ENCODE results near the gene FAM120C.

FAM120C gene, protein sequence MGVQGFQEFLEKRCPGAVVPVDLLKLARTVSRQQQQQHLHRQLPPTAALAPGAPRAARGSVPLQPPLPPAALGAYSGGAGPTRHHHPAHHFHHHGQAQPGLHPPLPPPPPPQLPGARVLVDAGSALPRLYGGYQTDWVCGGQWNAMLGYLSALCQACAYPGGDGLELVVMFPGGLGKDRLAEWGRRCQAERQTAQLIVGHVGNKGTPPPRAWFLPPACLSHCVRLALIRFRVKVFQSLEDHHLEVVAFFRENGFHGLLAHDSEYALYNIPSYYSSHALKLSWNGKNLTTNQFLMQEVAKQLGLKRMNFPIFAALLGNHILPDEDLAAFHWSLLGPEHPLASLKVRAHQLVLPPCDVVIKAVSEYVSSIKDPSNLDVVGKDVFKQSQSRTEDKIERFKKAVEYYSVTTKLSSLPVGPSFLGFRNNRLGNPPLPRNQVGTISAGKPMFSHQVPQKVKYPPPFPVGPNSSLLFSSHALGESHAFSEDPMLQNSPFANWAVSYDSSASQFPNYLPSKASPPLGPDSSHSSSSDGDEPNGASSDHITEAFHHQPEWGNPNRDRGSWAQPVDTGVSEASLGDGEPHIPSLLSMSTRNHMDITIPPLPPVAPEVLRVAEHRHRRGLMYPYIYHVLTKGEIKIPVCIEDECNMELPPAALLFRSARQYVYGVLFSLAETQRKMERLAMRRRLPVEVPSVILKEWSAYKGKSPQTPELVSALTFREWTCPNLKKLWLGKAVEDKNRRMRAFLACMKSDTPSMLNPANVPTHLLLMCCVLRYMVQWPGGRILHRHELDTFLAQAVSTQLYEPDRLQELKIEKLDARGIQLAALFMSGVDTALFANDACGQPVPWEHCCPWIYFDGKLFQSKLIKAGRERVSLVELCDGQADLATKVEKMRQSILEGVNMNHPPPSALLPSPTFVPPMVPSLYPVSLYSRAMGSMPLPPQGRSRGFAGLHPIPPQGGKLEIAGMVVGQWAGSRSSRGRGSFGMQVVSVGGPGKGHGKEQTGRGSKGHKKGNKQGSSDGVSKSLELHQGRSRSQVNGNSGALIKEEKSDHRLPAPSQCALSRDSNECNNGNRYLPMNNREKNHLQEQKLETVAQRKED

DNA sequence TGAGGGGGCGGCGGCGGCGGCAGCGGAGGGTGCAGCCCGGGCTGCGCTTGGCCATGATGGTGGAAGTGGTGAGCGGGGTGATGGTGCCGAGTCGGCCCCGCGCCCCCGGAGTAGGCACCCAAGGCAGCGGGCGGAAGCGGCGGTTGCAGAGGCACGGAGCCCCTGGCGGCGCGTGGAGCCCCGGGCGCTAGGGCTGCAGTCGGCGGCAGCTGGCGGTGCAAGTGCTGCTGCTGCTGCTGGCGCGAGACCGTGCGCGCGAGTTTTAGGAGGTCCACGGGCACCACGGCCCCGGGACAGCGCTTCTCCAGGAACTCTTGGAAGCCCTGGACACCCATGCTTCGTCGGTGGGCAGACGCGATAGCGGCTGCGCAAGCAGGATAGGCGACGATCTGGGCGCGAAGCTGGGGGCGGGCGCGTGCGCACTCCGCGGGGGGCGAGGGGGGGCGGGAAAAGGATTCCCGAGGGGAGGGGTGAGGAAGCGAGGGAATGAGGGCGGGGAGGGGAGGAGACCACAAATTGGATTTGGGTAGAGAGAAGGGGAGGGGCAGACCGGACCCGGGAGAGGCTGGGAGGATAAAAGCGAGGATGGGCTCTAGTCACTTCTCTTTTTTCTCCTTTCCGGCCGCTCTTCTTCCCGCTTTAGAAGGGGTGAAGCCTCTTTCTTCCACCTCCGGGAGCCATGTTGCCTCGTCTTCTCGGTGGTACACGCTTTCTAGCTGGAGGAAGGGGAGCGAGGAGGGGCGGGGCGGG is at the start of gene FAM120C:
TSS of gene FAM120C (minus strand) at position 391 of the 750 bp plus-strand sequence. CDS start at position 335, 56 bp downstream.
- peak; percentile 57 to 85 (median 72) for DNase-seq

DNA sequence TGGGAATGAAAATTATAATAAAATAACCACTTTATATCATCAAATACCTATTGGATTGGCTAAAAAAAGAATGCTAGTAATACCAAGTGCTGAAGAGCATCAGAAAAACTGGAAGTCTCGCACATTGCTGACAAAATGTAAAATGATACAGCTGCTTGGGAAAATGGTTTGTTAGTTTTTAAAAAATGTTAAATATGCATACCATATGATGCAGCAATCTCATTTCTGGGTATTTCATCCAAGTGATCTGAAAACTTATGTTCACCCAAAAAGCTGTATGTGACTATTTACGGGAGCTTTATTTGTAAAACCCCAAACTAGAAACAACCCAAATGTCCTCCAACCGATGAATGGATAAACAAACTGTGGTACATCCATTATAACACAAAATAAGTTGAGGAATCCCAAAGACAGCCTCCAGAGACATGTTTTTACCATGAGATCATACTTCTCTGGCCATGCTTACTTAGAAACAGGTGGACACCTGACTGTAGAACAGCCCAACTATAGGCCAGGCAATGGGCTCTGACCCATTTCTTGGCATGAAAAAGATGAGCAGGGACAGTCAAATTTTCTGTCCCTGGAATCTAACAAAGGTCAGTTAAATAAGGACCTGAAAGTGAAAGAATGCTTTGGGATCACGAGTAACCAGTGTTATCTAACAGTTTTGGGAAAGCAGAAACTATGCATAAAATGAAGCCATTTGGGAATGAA is 47.5 kb upstream of the FAM120C start:
- no peak for DNase-seq

DNA sequence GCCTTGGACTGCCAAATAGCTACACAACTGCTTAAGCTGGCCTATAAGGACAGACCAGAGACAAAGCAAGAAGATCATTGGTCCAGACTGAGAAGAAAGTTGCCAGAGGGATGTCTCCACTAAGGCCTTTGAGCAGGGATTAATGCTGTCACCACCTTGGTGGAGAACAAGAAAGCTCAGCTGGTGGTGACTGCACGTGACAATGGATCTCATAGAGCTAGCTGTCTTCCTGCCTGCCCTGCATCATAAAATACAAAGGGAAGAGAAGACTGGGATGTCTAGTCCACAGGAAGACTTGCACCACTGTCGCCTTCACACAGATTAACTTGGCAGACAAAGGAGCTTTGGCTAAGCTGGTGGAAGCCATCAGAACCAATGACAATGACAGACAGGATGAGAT is 40.5 kb upstream of the FAM120C start:
- DNase-seq: no peak

DNA sequence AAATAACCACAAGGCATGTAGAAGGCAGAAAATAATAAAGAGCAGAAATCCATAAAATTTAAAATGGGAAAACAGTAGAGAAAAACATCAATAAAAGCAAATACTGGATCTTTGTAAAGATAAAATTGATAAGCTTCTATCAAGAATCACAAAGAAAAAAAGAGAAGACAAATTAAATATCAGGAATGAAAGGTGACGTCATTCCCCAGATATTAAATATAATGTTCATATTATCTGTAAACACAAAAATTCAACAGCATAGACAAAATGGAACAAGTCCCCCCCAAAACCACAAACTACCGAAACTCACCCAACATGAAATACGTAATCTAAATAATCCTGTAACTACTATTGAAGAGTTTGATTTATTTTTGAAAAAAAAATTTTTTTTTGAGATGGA is 30.5 kb upstream of the FAM120C start:
- no peak for DNase-seq

DNA sequence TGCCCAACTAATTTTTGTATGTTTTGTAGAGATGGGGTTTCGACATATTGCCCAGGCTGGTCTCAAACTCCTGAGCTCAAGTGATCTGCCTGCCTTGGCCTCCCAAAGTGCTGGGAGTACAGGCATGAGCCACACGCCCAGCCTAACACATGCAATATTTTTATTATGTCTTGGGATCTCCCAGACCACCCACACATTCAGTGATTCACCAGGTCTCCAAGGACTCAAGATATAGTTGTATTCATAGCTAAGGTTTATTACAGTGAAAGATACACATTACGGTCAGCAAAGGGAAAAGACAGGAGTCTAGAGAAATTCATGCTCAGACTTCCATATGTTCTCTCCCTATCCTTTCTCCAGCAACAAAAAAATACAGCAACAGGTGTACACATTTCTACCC is 25.5 kb upstream of the FAM120C start:
- peak; percentile 5 to 28 (median 8) for DNase-seq

DNA sequence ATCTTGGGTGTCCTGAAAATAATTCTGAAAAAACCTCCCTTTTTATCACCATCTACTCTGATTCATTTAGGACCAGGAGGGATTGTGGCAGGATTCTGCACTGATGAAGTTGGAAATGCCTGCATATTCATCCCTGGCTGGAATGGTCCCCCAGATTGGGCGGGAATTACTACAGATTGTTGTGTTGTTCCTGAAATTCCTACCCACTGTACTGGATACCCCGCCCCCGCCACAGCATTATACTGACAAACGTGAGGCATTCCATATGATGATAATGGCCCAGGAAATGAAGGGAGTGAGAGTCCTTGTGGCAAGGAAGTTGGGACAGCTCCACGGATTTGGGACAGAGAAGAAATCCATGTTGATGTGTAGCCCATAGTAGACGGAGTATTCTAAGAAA is 15.2 kb upstream of the FAM120C start:
- no peak for DNase-seq

DNA sequence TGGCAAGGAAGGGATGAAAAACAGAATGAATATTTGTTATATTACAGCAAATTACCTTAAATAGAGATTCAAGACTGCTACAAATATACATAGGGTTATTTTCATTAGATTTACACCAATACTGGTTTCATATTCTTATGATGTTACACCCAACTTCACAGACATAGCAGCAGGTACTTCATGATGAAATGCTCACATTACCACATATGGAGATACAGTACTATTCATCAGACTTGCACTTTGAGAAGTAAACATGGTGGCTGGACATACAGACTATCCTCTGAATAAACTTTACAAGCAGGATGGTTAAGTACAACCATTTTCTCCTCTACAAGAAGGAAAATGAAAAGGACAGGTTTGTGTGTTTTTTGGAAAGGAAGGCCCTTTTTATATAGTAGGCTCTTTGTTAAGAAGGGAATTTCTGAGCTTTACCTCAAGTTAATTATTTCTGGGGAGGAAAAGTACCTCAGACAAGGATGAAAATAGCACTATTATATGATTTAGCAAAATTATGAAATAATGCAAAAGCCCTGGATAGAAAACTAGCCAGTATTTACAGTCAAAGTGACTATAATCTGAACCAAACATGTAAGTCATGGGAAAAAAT is 12.0 kb upstream of the FAM120C start:
- no peak for DNase-seq

DNA sequence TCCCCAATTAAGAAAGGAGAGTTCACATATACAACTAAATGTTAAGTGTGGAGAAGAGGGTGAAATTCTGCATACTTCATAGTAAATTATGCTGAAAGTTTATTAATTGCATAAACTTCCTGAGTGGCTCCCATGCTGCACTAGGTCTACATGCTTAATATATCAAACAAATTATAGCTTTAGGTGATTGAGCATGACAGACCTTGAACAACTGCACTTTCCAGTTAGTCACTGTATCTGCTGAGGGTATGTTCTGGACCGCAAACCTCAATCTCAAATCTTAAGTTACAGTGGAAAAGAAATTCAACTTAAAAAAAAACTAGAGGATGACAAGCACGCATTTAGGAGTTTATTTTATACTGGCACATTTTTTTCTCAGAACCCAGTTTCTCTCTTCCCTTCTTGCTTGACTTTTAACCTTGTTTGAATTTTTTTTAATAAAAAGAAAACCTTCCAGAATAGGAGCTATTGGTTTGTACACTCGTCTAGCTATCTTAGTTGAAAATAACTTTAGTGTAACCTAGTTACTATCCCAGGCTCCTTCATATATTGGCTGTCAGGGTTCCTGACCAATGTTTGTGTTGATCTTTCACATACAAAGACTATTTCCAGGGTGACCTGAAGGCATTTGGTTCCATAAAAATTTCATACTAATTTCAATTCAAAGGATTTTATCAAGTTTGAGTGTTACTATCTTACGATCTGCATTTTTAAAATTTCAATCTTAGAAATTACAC is 10.2 kb upstream of the FAM120C start:
- no peak for DNase-seq

DNA sequence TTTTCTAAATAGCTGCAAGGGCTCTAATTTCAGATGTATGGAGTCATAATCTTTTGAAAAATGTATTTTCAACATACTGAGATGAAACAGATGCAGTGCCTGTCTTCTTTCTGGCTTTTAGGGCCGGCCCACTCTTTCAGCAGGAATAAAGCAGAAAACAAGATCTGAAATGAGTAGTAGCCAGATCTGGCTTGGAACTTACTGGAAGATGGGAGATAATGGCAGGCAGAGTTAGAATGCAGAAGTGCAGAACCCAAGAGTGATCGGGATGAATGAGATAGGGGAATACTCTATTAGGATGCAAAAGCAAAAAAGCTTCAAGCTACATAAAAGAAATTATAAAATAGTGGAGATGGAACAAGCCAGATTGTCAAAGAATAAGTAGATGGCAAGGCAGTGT is 1.4 kb upstream of the FAM120C start:
- no peak for DNase-seq

DNA sequence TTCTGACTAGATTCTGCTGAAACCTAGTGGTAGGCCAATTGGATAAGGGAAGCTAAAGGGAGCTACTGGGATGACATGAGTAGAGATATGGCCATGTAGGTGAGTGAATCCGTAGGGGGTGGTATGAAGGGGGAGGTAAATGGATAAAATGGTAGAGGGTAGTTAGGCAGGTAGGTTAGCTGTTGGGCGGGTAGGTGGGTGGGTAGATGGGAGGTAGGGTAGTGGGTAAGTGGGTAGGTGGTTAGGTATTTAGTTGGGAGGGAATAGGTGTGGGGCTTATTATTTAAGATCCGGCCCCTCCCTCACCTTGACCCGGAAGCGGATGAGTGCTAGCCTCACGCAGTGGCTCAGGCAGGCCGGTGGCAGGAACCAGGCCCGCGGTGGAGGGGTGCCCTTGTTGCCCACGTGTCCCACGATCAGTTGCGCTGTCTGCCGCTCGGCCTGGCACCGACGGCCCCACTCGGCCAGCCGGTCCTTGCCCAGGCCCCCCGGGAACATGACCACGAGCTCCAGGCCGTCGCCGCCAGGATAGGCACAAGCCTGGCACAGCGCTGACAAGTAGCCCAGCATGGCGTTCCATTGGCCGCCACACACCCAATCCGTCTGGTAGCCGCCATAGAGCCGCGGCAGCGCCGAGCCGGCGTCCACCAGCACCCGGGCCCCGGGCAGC is 725 bp downstream of the FAM120C start:
- peak; percentile 41 to 55 (median 52) for DNase-seq

DNA sequence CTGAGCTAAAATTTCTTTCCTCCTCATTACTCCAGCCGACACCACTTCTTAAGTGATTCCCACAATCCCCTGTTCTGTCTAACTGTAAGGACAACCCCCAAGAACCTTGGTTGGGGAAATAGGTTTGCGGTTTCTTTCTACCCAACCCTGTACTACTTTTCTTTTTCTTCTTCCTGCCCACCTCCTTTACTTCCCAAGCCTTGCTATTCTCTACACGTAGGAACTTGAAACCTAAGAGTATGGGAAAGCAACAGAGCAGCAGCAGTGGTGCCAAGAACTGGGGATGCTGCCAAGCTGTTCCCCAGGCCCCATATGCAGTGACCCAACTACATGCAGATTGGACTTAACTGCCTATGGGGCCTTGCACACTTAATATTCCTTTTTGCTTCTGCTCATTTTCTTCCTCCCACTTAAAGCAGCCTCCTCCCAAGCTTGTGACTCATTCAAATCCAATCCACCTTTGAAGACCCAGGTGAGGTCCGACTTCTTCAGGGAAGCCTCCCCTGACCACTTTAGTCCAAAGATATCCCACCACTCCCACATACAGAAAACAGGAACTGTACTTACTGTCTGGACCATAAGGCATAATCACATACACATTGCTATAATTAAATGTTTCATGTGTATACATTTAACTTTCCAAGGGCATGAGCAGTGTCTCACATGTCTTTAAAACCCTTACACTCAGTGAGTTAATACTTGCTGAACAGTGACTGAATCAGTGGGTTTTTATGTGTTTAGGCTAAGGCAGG is 1.7 kb downstream of the FAM120C start:
- DNase-seq: no peak

DNA sequence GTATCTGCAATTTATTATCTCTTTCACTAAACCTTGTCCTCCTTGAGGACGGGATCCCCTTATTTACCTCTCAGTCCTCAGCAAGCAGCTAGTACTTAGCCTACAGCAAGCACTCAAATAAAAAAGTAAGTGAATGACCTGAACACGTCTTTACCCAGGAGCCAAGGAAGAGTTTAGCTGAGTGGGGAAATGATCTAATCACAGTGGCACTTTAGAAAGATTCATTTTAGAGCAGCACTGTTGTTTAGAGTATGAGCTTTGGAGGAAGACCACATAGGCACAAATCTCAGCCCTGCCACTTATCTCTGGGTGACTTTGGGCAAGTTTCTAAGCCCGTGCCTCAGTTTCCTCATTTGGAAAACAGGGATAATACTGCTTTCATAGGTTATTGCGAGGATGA is 2.7 kb downstream of the FAM120C start:
- no peak for DNase-seq

DNA sequence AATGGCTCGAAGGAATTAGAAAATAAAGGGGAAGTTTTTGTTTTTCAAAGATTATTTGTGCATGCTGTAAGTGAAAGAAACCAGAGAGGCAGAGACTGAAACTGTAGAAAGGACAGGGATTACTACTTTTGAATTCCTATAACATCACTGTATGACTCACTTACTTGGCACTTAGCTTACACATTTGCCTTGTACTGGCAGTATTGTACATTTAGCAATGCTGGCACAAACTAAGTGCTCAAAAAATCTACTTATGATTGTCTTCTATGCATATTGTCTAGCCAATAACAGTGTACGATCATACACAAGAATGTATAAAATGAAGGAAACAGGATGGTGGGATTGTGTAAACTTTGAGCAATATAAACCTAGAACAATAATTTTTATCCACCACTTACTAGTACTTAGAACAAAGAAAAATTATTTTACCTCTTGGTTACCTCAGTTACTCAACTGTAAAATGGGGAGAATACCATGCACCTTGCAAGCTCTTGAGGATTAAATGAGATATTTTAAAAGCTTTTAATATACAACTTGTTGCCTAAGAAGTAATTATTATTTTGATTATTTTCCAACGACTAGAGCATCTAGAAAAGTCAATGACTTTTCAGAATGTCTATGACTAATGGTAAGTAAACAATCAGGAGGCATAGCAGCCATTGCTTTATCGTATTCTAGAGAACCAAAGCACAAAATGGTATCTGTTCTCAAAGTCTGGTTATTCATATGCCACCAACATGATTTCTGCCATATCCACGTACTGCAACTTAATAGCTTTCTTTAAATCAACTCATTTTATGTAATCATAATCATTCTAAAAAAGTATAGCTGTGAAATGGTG is 4.7 kb downstream of the FAM120C start:
- DNase-seq: peak; percentile 28 to 74 (median 53)

DNA sequence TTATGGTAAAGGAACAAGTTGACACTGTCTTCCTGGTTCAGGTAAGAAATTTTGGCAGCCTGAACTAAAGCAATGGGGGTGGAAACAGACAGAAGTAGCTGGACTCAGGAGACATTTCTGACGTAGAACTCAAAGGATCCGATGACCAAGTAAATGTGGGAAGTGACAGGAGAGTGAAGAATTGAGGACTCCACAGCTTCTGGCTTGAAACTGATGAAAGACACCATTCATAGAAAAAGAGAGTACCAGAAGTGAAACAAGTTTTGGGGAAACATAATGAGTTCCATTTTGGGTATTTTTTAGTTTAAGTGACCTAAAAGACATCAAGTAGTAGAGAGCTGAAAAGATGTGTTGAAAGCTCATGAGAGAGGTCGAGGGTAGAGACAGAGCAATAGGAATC is 5.7 kb downstream of the FAM120C start:
- peak; percentile 8 to 50 (median 16) for DNase-seq

DNA sequence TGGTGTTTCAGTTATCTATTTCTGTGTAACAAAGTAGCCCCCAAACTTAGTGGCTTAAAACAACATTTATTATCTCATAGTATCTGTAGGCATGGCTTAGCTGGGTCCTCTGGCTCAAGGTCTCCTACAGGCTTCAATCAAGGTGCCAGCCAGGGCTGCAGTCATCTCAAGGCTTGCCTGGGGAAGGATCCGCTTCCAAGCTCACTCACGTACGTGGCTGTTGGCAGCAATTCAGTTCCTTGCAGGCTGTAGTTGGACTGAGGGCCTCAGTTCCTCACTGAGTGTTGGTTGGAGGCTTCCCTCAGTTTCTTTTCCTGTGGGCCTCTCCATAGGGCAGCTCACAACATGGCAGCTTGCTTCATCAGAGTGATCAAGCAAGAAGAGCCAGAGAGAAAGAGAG is 9.3 kb downstream of the FAM120C start:
- DNase-seq: no peak

DNA sequence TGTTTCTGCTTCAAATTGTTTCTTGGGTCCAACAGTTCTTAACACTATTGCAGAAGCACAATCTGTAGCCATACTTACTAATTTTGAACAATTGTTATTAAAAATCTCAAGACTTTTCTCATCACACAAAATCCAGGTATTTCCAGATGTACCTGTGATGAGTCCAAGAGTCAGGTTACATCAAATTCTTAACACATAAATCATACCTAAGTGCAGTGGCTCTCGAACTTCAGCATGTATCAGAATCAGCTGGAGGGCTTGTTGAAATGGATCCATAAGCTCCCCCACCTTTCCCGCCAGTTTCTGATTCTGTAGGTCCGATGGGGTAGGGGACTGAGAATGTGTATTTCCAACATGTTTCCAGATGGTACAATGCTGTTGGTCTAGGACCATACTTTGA is 10.6 kb downstream of the FAM120C start:
- no peak for DNase-seq

DNA sequence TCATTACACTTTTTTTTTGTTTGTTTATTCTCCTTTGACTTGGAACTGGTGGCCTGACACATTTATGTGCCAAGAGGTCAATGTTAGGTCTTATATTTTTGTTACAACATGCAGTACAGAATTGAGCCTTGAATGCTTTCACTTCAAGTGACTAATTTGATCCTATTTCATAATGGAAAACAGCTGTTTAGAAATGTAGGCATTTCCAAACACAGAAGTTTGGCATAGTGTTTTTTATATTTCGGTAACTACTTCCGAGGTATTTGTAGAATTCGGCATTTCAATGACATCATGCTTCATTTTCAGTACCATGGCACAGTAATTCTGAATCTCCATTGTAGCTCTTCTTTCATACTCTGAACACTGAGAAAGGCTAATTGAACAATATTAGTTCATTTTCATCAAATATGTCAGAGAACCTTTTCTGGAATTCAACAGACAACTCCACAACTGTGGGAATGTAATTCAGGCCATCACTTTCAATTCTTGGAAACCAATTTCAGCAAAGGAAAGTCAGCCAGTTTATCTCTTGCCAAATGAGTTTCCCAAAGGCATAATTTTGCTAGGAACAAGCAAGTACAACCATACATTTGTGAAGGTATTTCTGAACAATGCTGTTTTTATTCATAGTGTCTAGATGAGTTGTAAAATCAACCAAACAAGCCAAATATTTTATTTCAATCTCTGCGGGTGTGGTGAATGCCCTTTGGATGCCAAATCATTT is 11.4 kb downstream of the FAM120C start:
- peak in 2 of 3 donors; percentile 8 to 24 for DNase-seq

DNA sequence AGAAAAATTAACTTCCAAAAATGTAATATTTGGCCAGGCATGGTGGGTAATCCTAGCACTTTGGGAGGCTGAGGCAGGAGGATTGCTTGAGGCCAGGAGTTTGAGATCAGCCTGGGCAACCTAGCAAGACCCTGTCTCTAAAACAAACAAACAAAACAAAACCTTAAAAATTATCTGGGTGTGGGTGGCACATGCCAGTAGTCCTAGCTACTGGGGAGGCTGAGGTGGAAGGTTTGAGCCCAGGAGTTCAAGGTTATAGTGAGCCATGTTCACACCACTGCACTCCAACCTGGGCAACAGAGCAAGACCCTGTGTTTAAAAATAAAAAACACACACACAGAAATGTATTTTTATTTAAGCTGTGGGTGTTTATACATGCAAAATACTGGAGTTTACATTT is 12.0 kb downstream of the FAM120C start:
- no peak for DNase-seq
